ENCODE data around the gene USH1C.

GRCh38 chr11:17558025-17558780, 14.0 kb upstream of the USH1C start:
- TF ChIP-seq CTCF (IDR thresholded peaks at IDR 0.05) (no peak), POLR2A (IDR thresholded peaks at IDR 0.05) (no peak)

Measured in ovary (tissue), 3 donors.